Breast epithelium (tissue), 3 donors: ENCODE measurements around the gene ASF1B.

Source experiments
- POLR2A ChIP-seq: fragments of 450-650 bp; IDR thresholded peaks from one replicate; pipeline ENCODE4 v1.6.1; 2016; ENCODE audit warnings: antibody characterized with exemption, mild to moderate bottlenecking, moderate library complexity
- POLR2AphosphoS5 ChIP-seq, 3 donors: sonication (generic); formaldehyde crosslinking; IDR thresholded peaks; one replicate each; pipeline ENCODE4 v1.6.1; 2017; ENCODE audit warnings: antibody characterized with exemption in 3 of 3
- TF ChIP-seq, protein P1 (sequence below), 3 donors: fragments of 450-650 bp; IDR thresholded peaks; one replicate each; pipeline ENCODE4 v1.5.1; 2016 to 2017; ENCODE audit warnings: antibody characterized with exemption in 3 of 3, mild to moderate bottlenecking in 3 of 3, moderate library complexity in 3 of 3

DNA sequence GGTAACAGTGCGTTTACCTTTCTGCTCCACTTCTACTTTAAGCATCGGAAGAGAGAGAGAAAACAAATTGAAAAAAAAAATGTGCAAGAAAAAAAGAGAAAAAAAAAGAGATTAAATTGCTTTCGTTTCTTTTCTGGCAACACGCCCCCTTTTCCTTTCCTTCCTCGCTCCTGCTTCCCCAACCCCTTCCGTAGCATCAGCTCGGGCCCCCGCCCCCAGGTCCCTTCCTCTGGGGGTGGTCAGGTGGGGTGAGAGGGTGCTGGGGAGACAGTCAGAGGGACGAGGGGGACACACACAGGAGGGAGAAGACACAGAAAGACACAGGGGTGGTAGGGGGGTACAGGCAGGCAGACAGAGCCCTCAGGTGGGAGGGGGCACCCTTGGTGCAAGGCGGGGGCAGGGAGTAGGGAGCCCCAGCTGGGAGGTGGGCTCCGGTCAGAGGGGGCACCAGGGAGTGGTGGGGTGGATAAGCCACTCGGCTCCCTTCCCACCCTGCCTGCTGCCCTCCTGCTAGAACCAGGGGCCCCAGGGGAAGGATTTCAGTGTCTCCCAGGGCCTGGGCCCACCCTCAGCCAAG is 30.7 kb upstream of the ASF1B start:
- TF ChIP-seq, protein P1, sequence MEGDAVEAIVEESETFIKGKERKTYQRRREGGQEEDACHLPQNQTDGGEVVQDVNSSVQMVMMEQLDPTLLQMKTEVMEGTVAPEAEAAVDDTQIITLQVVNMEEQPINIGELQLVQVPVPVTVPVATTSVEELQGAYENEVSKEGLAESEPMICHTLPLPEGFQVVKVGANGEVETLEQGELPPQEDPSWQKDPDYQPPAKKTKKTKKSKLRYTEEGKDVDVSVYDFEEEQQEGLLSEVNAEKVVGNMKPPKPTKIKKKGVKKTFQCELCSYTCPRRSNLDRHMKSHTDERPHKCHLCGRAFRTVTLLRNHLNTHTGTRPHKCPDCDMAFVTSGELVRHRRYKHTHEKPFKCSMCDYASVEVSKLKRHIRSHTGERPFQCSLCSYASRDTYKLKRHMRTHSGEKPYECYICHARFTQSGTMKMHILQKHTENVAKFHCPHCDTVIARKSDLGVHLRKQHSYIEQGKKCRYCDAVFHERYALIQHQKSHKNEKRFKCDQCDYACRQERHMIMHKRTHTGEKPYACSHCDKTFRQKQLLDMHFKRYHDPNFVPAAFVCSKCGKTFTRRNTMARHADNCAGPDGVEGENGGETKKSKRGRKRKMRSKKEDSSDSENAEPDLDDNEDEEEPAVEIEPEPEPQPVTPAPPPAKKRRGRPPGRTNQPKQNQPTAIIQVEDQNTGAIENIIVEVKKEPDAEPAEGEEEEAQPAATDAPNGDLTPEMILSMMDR (IDR thresholded peaks at IDR 0.05), result no peak
- no peak for TF ChIP-seq POLR2A
- TF ChIP-seq POLR2AphosphoS5 (IDR thresholded peaks at IDR 0.05), result no peak
